Osteocyte (in vitro differentiated cells): ENCODE data around the gene GJB5. TPM values are rescaled to one million over a fixed set of nuclear protein-coding genes. Genes with fewer than 3 reads are reported as not detected.

Experiments
- DNase-seq: peaks from one replicate; pipeline ENCODE4 v3.0.0; 2021; ENCODE audit warnings: mixed read lengths; ENCODE audit not compliant: unreplicated experiment; ENCODE audit errors: extremely low spot score
- H3K27ac Mint-ChIP-seq: one replicate; pipeline ENCODE4 v1.8.0; 2021; ENCODE audit warnings: mild to moderate bottlenecking, mixed read lengths; ENCODE audit not compliant: unreplicated experiment
- H3K27me3 Mint-ChIP-seq: one replicate; pipeline ENCODE4 v1.8.0; 2021; ENCODE audit warnings: mixed read lengths; ENCODE audit not compliant: unreplicated experiment
- H3K36me3 Mint-ChIP-seq: one replicate; pipeline ENCODE4 v1.8.0; 2021; ENCODE audit warnings: mixed read lengths; ENCODE audit not compliant: unreplicated experiment
- H3K4me1 Mint-ChIP-seq: one replicate; pipeline ENCODE4 v1.8.0; 2021; ENCODE audit warnings: mixed read lengths; ENCODE audit not compliant: unreplicated experiment
- H3K4me3 Mint-ChIP-seq: one replicate; pipeline ENCODE4 v1.8.0; 2021; ENCODE audit warnings: mild to moderate bottlenecking, moderate library complexity, mixed read lengths; ENCODE audit not compliant: unreplicated experiment
- H3K9me3 Mint-ChIP-seq: one replicate; pipeline ENCODE4 v1.8.0; 2021; ENCODE audit warnings: mixed read lengths; ENCODE audit not compliant: unreplicated experiment
- CTCF ChIP-seq: fragments of 200-600 bp; sonication (generic); IDR thresholded peaks from 2 replicates; pipeline ENCODE4 v1.5.0; 2021; ENCODE audit warnings: antibody characterized with exemption, mild to moderate bottlenecking, moderate library complexity
- total RNA-seq: library from RNA; stranded (reverse); gene quantifications from 2 replicates; pipeline ENCODE4 v1.2.1, GENCODE V29; 2021

The GJB5 gene
- total RNA-seq, 1 donor from 2014 or later: not detected

- peaks cover 5% of the 10 kb centered on the region for H3K9me3 Mint-ChIP-seq
- no peaks in the 10 kb centered on the region for H3K4me1 Mint-ChIP-seq
- TF ChIP-seq CTCF: no peak
- DNase-seq: no peak
- H3K4me3 Mint-ChIP-seq: no peak overlapping the region
- no peaks in the 10 kb centered on the region for H3K36me3 Mint-ChIP-seq
- no peak overlapping the region for H3K27ac Mint-ChIP-seq
- no peaks in the 10 kb centered on the region for H3K27me3 Mint-ChIP-seq
Observed at GRCh38 chr1:34757386-34757785, 2.5 kb downstream of the GJB5 start.

GRCh38 chr1:34758751-34759150 lies 3.9 kb downstream of the GJB5 start:
- no peak overlapping the region for H3K4me3 Mint-ChIP-seq
- no peaks in the 10 kb centered on the region for H3K27me3 Mint-ChIP-seq
- TF ChIP-seq CTCF: no peak
- no peaks in the 10 kb centered on the region for H3K4me1 Mint-ChIP-seq
- H3K27ac Mint-ChIP-seq: no peak overlapping the region
- no peak for DNase-seq
- peaks cover under 1% of the 10 kb centered on the region for H3K9me3 Mint-ChIP-seq
- no peaks in the 10 kb centered on the region for H3K36me3 Mint-ChIP-seq

- no peak for TF ChIP-seq CTCF
- no peak for DNase-seq
- no peak within 1 kb of the TSS for H3K4me3 Mint-ChIP-seq
- no peaks in the 10 kb centered on the region for H3K4me1 Mint-ChIP-seq
- H3K36me3 Mint-ChIP-seq: no peaks in the 10 kb centered on the region
- no peaks in the 10 kb centered on the region for H3K27me3 Mint-ChIP-seq
- no peak within 1 kb of the TSS for H3K27ac Mint-ChIP-seq
- no peaks in the 10 kb centered on the region for H3K9me3 Mint-ChIP-seq
Observed at GRCh38 chr1:34759503-34760357, 4.9 kb downstream of the GJB5 start, which contains the start of gene GJB4. Gene GJB4 (plus strand): TSS chr1:34759740. CDS start chr1:34761255, 1,515 bp downstream.

- Mint-ChIP-seq H3K27ac (no peak overlapping the region), H3K9me3 (no peaks in the 10 kb centered on the region), H3K4me3 (no peak overlapping the region), H3K4me1 (no peaks in the 10 kb centered on the region), H3K36me3 (no peaks in the 10 kb centered on the region), H3K27me3 (no peaks in the 10 kb centered on the region)
- DNase-seq: no peak
- TF ChIP-seq CTCF: no peak
Observed at GRCh38 chr1:34761176-34761761, 6.4 kb downstream of the GJB5 start.

DNA sequence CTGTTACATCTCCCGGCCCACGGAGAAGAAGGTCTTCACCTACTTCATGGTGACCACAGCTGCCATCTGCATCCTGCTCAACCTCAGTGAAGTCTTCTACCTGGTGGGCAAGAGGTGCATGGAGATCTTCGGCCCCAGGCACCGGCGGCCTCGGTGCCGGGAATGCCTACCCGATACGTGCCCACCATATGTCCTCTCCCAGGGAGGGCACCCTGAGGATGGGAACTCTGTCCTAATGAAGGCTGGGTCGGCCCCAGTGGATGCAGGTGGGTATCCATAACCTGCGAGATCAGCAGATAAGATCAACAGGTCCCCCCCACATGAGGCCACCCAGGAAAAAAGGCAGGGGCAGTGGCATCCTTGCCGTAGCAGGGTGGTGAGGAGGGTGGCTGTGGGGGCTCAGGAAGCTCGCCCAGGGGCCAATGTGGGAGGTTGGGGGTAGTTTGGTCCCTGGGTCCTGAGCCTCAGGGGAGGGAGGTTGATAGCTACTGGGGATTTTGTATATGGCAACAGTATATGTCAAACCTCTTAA lies 7.0 kb downstream of the GJB5 start:
- TF ChIP-seq CTCF: no peak
- no peaks in the 10 kb centered on the region for H3K9me3 Mint-ChIP-seq
- no peaks in the 10 kb centered on the region for H3K36me3 Mint-ChIP-seq
- DNase-seq: no peak
- H3K27ac Mint-ChIP-seq: no peak overlapping the region
- no peak overlapping the region for H3K4me3 Mint-ChIP-seq
- no peaks in the 10 kb centered on the region for H3K4me1 Mint-ChIP-seq
- H3K27me3 Mint-ChIP-seq: no peaks in the 10 kb centered on the region
